Endothelial cell (in vitro differentiated cells): ENCODE measurements around the gene SRXN1. TPM values are rescaled to one million over a fixed set of nuclear protein-coding genes. Genes with fewer than 3 reads are reported as not detected.

Experiments
- DNase-seq: peaks from one replicate; pipeline ENCODE4 v3.0.0; 2021; ENCODE audit warnings: low spot score
- H3K27ac Mint-ChIP-seq: one replicate; pipeline ENCODE4 v1.8.0; 2021; ENCODE audit warnings: mixed read lengths, inconsistent platforms; ENCODE audit not compliant: unreplicated experiment
- H3K27me3 Mint-ChIP-seq: one replicate; pipeline ENCODE4 v1.8.0; 2021; ENCODE audit warnings: mild to moderate bottlenecking, moderate library complexity, mixed read lengths, inconsistent platforms; ENCODE audit not compliant: unreplicated experiment
- H3K36me3 Mint-ChIP-seq: one replicate; pipeline ENCODE4 v1.8.0; 2021; ENCODE audit warnings: mild to moderate bottlenecking, low read depth, mixed read lengths, inconsistent platforms; ENCODE audit not compliant: unreplicated experiment
- H3K4me1 Mint-ChIP-seq: one replicate; pipeline ENCODE4 v1.8.0; 2021; ENCODE audit warnings: mild to moderate bottlenecking, mixed read lengths, inconsistent platforms; ENCODE audit not compliant: unreplicated experiment
- H3K4me3 Mint-ChIP-seq: one replicate; pipeline ENCODE4 v1.8.0; 2021; ENCODE audit warnings: mild to moderate bottlenecking, mixed read lengths, inconsistent platforms; ENCODE audit not compliant: unreplicated experiment
- H3K9me3 Mint-ChIP-seq: one replicate; pipeline ENCODE4 v1.8.0; 2021; ENCODE audit warnings: mixed read lengths, inconsistent platforms; ENCODE audit not compliant: unreplicated experiment
- total RNA-seq: library from RNA; stranded (reverse); fragmentation: NEBNext Ultra II Directional; extraction: Animal tissue kit (Norgen Biotek cat#: 25700); gene quantifications from one replicate; pipeline ENCODE4 v1.2.1, GENCODE V29; 2021; ENCODE audit not compliant: unreplicated experiment
- TF ChIP-seq, protein P1 (sequence below): fragments of 200-600 bp; sonication (generic); IDR thresholded peaks from one replicate; pipeline ENCODE4 v1.5.0; 2021; ENCODE audit warnings: antibody characterized with exemption; ENCODE audit not compliant: unreplicated experiment

The SRXN1 gene
- total RNA-seq, 1 donor from 2014 or later: 4.1 TPM

DNA sequence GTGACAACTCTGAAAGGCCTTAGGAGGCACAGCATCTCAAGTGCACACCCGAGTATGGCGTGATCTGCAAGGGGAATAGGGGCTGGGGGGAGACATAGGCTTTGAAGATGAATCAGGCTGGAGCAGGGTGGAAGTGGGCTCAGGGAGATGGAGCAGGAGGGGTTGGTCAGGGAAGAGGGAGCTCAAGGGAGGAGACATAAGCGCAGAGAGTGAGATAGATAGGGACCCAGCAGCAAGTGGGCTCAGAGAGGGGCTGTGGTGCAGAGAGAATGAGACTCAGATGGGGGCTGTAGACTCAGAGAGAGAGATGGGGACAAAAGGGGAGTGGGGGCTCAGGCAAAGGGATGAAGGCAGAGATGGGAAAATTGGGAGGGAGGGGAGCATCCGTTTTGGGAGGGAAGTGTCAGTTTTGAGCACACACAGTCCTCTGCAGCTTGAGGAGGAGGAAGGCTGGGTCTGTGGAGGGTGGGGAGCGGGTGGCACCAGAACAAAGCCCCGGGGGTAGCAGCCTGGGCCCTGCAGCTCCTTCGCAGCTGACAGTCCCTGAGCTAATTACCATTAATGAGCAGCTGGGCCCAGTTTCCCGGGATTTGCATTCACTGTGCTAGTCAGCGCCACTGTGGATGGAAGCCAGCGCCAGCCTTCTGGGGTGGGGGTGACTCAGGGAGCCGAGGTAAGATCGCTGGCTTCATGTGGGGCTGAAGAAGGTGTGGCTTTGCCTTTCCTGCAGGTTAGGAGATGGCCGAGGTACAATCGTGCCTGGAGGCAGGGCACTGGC is 18.7 kb downstream of the SRXN1 start:
- Mint-ChIP-seq H3K4me3 (no peak overlapping the region), H3K36me3 (no peaks in the 10 kb centered on the region), H3K27me3 (peaks cover 2% of the 10 kb centered on the region), H3K27ac (no peak overlapping the region), H3K9me3 (no peaks in the 10 kb centered on the region), H3K4me1 (no peaks in the 10 kb centered on the region)
- no peak for DNase-seq
- TF ChIP-seq, protein P1, sequence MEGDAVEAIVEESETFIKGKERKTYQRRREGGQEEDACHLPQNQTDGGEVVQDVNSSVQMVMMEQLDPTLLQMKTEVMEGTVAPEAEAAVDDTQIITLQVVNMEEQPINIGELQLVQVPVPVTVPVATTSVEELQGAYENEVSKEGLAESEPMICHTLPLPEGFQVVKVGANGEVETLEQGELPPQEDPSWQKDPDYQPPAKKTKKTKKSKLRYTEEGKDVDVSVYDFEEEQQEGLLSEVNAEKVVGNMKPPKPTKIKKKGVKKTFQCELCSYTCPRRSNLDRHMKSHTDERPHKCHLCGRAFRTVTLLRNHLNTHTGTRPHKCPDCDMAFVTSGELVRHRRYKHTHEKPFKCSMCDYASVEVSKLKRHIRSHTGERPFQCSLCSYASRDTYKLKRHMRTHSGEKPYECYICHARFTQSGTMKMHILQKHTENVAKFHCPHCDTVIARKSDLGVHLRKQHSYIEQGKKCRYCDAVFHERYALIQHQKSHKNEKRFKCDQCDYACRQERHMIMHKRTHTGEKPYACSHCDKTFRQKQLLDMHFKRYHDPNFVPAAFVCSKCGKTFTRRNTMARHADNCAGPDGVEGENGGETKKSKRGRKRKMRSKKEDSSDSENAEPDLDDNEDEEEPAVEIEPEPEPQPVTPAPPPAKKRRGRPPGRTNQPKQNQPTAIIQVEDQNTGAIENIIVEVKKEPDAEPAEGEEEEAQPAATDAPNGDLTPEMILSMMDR: no peak

DNA sequence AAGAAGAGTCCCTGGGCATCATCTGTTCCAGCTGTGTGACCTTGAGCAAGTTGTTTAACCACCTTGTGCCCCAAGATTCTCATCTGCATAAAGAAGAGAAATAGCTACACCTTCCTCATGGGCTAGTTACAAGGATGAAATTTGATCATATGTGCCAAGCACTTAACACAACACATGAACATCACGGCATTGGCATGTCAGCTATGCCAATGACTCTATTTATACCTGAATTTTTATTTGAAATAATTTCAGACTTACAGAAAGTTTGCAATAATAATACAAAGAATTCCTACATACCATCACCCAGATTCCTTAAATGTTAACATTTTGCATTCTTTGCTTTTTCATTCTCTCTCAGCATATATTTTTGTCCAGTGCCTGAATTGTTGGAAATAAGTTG is 21.9 kb downstream of the SRXN1 start:
- H3K27me3 Mint-ChIP-seq: peaks cover 2% of the 10 kb centered on the region
- H3K27ac Mint-ChIP-seq: no peak overlapping the region
- no peak for DNase-seq
- H3K4me1 Mint-ChIP-seq: no peaks in the 10 kb centered on the region
- no peaks in the 10 kb centered on the region for H3K9me3 Mint-ChIP-seq
- TF ChIP-seq, protein P1: no peak
- H3K36me3 Mint-ChIP-seq: no peaks in the 10 kb centered on the region
- H3K4me3 Mint-ChIP-seq: no peak overlapping the region

DNA sequence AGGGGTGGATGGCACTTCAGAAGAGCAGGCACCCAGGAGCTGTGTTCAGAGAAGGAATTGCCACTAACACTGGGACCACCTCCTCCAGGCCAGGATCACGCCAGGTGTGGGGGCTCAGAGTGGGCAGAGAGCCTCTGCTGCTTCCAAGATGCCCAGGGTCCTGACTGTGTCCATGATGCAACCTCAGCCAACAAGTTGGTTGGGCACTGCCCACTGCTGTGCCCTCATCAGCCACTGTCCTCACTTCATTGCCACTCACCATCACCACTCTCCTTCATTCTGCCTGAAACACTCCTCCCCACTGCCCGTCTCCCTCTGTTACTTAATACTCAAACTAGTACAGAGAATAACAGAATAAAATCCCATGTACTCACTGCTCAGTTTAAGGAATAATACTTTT is 26.4 kb downstream of the SRXN1 start:
- Mint-ChIP-seq H3K36me3 (no peaks in the 10 kb centered on the region), H3K4me1 (peaks cover 23% of the 10 kb centered on the region), H3K4me3 (no peak overlapping the region), H3K27ac (no peak overlapping the region), H3K27me3 (peaks cover 5% of the 10 kb centered on the region), H3K9me3 (no peaks in the 10 kb centered on the region)
- no peak for DNase-seq
- TF ChIP-seq, protein P1: no peak

DNA sequence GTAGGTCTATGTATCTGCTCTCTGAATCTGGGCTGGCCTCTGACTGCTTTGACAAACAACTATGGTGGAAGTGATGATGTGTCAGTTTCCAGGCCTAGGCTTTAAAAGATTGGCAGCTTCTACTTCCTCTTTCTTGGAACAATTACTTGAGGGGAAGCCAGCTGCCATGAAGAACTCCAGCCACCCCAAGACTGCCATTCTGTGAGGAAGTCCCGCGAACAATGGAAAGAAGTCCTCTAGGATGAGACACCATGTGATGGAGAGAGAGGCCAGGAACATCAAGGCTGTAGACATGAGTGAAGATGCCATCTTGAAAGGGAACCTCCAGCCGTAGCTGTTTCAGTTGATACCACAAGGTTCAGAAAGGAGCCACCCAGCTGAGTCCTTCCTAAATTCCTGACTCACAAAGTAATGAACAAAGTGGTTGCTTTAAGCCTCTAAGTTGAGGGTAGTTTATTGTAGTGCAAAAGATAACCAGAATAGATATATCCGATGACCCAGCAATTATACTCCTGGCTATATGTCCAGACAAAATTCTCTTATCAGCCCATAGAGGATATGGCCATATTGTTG is 27.6 kb downstream of the SRXN1 start:
- peaks cover 30% of the 10 kb centered on the region for H3K4me1 Mint-ChIP-seq
- H3K27me3 Mint-ChIP-seq: peaks cover 5% of the 10 kb centered on the region
- DNase-seq: no peak
- TF ChIP-seq, protein P1: no peak
- no peaks in the 10 kb centered on the region for H3K36me3 Mint-ChIP-seq
- H3K27ac Mint-ChIP-seq: peak overlapping the region; percentile 2
- no peak overlapping the region for H3K4me3 Mint-ChIP-seq
- no peaks in the 10 kb centered on the region for H3K9me3 Mint-ChIP-seq

DNA sequence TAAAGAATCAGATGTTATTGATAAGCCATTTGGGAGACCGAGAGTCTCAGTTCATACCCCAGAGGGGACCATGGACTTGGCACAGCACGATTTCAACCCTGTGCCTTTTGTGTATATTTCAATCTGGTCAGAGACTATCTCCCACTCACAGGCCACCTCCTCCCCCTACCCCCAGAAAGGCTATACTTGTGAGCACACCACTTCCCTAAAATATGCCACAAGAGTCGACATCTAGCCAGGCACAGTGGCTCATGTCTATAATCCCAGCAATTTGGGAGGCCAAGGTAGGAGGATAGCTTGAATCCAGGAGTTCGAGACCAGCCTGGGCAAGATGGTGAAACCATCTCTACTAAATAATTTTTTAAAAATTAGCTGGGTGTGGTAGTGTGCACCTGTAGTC is 29.3 kb downstream of the SRXN1 start:
- Mint-ChIP-seq H3K4me1 (peaks cover 30% of the 10 kb centered on the region), H3K9me3 (no peaks in the 10 kb centered on the region), H3K27ac (no peak overlapping the region), H3K27me3 (peaks cover 7% of the 10 kb centered on the region), H3K4me3 (no peak overlapping the region), H3K36me3 (peaks cover 3% of the 10 kb centered on the region)
- DNase-seq: no peak
- TF ChIP-seq, protein P1: no peak
